Measurements from ENCODE around the gene HDAC11.

Gene HDAC11

DNA sequence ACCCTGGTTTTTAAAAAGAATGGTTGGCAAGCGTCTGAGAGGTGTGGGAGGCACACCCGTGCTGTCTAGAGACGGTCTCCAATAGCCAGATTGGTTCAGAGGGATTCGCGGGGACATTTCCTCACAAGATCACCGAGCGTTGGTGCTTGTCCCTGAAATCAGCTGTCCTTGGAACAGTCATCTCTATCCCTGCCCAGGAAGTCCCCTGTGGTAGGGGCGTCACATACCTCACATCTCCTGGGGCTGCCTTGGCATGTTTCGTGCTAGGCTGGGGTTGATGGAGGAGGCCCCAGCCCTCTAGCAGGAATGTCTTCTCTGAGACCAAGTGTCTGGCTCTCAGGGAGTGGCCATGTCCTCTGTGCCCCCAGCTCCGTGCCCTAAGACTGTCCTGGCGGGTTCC lies 75.6 kb downstream of the HDAC11 start:
- TF ChIP-seq, protein P1, sequence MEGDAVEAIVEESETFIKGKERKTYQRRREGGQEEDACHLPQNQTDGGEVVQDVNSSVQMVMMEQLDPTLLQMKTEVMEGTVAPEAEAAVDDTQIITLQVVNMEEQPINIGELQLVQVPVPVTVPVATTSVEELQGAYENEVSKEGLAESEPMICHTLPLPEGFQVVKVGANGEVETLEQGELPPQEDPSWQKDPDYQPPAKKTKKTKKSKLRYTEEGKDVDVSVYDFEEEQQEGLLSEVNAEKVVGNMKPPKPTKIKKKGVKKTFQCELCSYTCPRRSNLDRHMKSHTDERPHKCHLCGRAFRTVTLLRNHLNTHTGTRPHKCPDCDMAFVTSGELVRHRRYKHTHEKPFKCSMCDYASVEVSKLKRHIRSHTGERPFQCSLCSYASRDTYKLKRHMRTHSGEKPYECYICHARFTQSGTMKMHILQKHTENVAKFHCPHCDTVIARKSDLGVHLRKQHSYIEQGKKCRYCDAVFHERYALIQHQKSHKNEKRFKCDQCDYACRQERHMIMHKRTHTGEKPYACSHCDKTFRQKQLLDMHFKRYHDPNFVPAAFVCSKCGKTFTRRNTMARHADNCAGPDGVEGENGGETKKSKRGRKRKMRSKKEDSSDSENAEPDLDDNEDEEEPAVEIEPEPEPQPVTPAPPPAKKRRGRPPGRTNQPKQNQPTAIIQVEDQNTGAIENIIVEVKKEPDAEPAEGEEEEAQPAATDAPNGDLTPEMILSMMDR (IDR thresholded peaks at IDR 0.05; ENCODE audit: low read depth, low read length): no peak
- in situ Hi-C loops (cut with HindIII; ENCODE audit: low sequenced_read_pairs): no loop called here
- no peak for DNase-seq (ENCODE audit: low read depth, low spot score)
- no peak overlapping the region for H3K4me3 ChIP-seq (ENCODE audit: low read depth, low read length)

Data from astrocyte of the spinal cord (primary cell).